A549 treated with DMSO at 1 μM for 4 hours (cell line): ENCODE measurements around the gene GRIA1. TPM values are rescaled to one million over a fixed set of nuclear protein-coding genes. Genes with fewer than 3 reads are reported as not detected.

Source experiments
- total RNA-seq: library from RNA; stranded (reverse); fragments of 200-300 nt; extraction: Qiagen RNA extraction; gene quantifications from 5 replicates; pipeline ENCODE4 v1.2.3, GENCODE V29; 2022; ENCODE audit warnings: low read depth

GRIA1 gene
- total RNA-seq, result 0.02 TPM in 1 of 5 replicates, not detected in the others

DNA sequence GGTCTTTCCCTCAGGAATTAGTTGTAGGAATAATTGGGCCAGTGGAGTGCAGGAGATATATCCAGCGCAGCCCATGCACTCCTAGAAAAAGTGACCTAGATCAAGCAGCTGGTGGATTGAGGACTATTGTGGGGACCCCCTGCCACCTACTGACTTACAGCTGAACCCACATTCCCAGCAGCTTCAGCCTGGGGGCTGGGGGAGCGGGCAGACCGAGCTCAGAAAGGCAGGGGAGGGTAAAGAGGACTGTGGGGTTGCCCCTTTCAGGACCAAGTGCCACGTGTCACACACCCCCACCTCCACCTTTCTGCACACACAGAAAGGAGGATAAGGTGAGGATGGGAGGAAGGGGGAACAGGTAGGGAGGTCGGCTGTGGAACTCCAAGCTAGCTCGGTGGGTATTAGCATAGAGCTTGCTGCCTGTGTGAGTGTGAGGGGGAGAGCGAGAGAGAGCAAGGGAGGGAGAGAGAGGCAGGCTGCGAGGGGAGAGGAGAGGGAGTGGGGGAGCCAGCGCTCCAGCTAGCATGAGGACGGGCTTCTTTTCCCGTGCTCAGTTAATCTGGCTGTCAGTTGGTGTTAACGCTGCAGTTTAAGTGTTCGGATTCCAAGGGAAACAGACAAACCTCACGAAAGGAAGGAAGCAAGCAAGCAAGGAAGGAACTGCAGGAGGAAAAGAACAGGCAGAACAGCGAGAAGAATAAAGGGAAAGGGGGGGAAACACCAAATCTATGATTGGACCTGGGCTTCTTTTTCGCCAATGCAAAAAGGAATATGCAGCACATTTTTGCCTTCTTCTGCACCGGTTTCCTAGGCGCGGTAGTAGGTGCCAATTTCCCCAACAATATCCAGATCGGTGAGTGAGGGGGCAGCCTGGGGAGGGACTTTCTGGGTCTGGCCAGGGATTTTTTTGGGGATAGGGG lies at the start of gene GRIA1:
Gene GRIA1 (plus strand): TSS at position 553 of the 920 bp plus-strand sequence.

